Endothelial cell of umbilical vein (primary cell): ENCODE results near the gene HOXB4. TPM values are rescaled to one million over a fixed set of nuclear protein-coding genes. Genes with fewer than 3 reads are reported as not detected.
A peak's percentile ranks its signal among the peaks of the same experiment; 100 is the strongest.

Experiments
- BruUV-seq: library from RNA; stranded (reverse); fragments of 400-500 nt; replicated peaks from 2 replicates; lab custom pipeline; 2021; lab: Mats Ljungman, UMichigan
- CTCF ChIA-PET: fragments of 300-600, 350-600 bp; sonication (Branson Sonifier 250); formaldehyde crosslinking; loops from one replicate; lab custom pipeline; 2021; ENCODE audit warnings: antibody characterized with exemption, inconsistent platforms; lab: Charles Lee
- POLR2A ChIA-PET: fragments of 300-600, 350-600 bp; sonication (Branson Sonifier 250); formaldehyde crosslinking; loops from one replicate; lab custom pipeline; 2021; ENCODE audit warnings: antibody characterized with exemption, inconsistent platforms; lab: Charles Lee
- DNase-seq: peaks from one replicate; pipeline ENCODE4 v3.0.0-alpha.2; 2011; ENCODE audit warnings: low read depth, low spot score
- FAIRE-seq: peaks from 2 replicates; lab custom pipeline; 2011; peaks lifted over from hg19 to GRCh38; lab: Jason Lieb, UNC
- H2AFZ ChIP-seq: 2 replicates; pipeline ENCODE4 v1.6.0; 2012; ENCODE audit warnings: low read depth, low read length, control low read depth, inconsistent platforms
- H3K27ac ChIP-seq: 2 replicates; pipeline ENCODE4 v1.5.1; 2011; ENCODE audit warnings: low read depth, mild to moderate bottlenecking, control low read depth, low read length, moderate library complexity; ENCODE audit not compliant: insufficient read depth
- H3K27me3 ChIP-seq, 2 experiments: 2 replicates each; pipeline versions ENCODE4 v1.6.0 to v1.6.1; 2011; ENCODE audit warnings: low read length in 2 of 2, mixed read lengths in 1 of 2; ENCODE audit not compliant: control insufficient read depth in 2 of 2, insufficient read depth in 2 of 2
- H3K36me3 ChIP-seq, 2 experiments: 2 replicates in 1 of 2; 3 replicates in 1 of 2; pipeline ENCODE4 v1.5.1; 2011; ENCODE audit warnings: low read length in 2 of 2, mild to moderate bottlenecking in 1 of 2, moderate library complexity in 1 of 2; ENCODE audit not compliant: control insufficient read depth in 2 of 2, insufficient read depth in 2 of 2; ENCODE audit errors: extremely low read depth in 1 of 2
- H3K4me1 ChIP-seq: 3 replicates; pipeline ENCODE4 v1.5.1; 2011; ENCODE audit warnings: mild to moderate bottlenecking, low read length; ENCODE audit not compliant: control insufficient read depth, insufficient read depth; ENCODE audit errors: extremely low read depth
- H3K4me2 ChIP-seq: 2 replicates; pipeline ENCODE4 v1.6.1; 2011; ENCODE audit warnings: low read length, control low read depth, mixed read lengths; ENCODE audit not compliant: insufficient read depth
- H3K4me3 ChIP-seq, 3 experiments: fragments of 200-600 bp in 1 of 3; sonication (generic), shearing (Covaris generic) in 1 of 3; replicated peaks in 1 of 3; 2 replicates each; pipeline ENCODE4 v1.5.1; 2011 to 2016; ENCODE audit warnings: control low read depth in 3 of 3, low read length in 3 of 3, mild to moderate bottlenecking in 2 of 3, inconsistent platforms in 1 of 3, low read depth in 1 of 3, moderate library complexity in 1 of 3; ENCODE audit not compliant: insufficient read depth in 1 of 3
- H3K79me2 ChIP-seq: 2 replicates; pipeline ENCODE4 v1.6.0; 2012; ENCODE audit warnings: low read length, inconsistent platforms; ENCODE audit not compliant: control insufficient read depth, insufficient read depth
- H3K9ac ChIP-seq: replicated peaks from 2 replicates; pipeline ENCODE3; 2011; ENCODE audit warnings: low read length, control low read depth; ENCODE audit not compliant: insufficient read depth; ENCODE audit errors: extremely low read depth
- H3K9me1 ChIP-seq: replicated peaks from 3 replicates; pipeline ENCODE4 v1.6.0; 2011; ENCODE audit warnings: mild to moderate bottlenecking, low read length; ENCODE audit not compliant: control insufficient read depth, insufficient read depth; ENCODE audit errors: extremely low read depth
- H3K9me3 ChIP-seq: replicated peaks from 2 replicates; pipeline ENCODE4 v1.5.1; 2012; ENCODE audit warnings: low read length, inconsistent platforms; ENCODE audit not compliant: control insufficient read depth, insufficient read depth
- H4K20me1 ChIP-seq: replicated peaks from 2 replicates; pipeline ENCODE3; 2011; ENCODE audit warnings: mild to moderate bottlenecking, low read length; ENCODE audit not compliant: control insufficient read depth, insufficient read depth; ENCODE audit errors: extremely low read depth
- EZH2 ChIP-seq: IDR thresholded peaks from 2 replicates; pipeline ENCODE4 v1.6.1; 2012; ENCODE audit warnings: borderline replicate concordance, low read depth, mild to moderate bottlenecking, moderate library complexity, low read length, inconsistent platforms; ENCODE audit not compliant: severe bottlenecking
- FOS ChIP-seq: IDR thresholded peaks from 2 replicates; pipeline ENCODE4 v1.6.1; 2011; ENCODE audit warnings: mild to moderate bottlenecking, low read length, moderate library complexity, borderline replicate concordance; ENCODE audit not compliant: insufficient read depth
- GATA2 ChIP-seq: IDR thresholded peaks from 2 replicates; pipeline ENCODE4 v1.7.0; 2011; ENCODE audit warnings: low read depth, mild to moderate bottlenecking, moderate library complexity, mixed read lengths, low read length; ENCODE audit not compliant: insufficient read length, insufficient read depth
- dilution Hi-C: fragments of 300-500 bp; cut with MboI; formaldehyde crosslinking; loops from one replicate; pipeline ENCODE4 v1.15.0; 2019; ENCODE audit warnings: low sequenced_read_pairs; ENCODE audit not compliant: extremely low pct_ligation_motif_present
- intact Hi-C: fragments of 100-400 bp; cut with micrococcal nuclease; formaldehyde crosslinking; loops from one replicate; pipeline ENCODE4 v1.10.0; 2022
- polyA plus RNA-seq, 4 experiments: library from polyadenylated mRNA; depleted of rRNA in 3 of 4; stranded (reverse) in 3 of 4; unstranded in 1 of 4; fragments of >200 nt; gene quantifications; 2 replicates each; pipeline versions ENCODE4 v1.2.1 to v1.2.3, GENCODE V29; 2011 to 2012; ENCODE audit warnings: missing spikeins in 1 of 4
- total RNA-seq: library from RNA; stranded (reverse); gene quantifications from 2 replicates; pipeline ENCODE4 v1.2.3, GENCODE V29; 2021

HOXB4 gene
- total and polyA plus RNA-seq, 2 donors (not counting 3 experiments of a cell fraction or from before 2014, with no cell fraction given): 4.6 to 13.1 TPM

GRCh38 chr17:48623583-48623982 lies 45.4 kb upstream of the HOXB4 start:
- H3K27ac ChIP-seq: no peak overlapping the region
- H3K9me1 ChIP-seq: no peaks in the 10 kb centered on the region
- intact Hi-C loops: no loop called here
- DNase-seq: no peak
- no peak overlapping the region for H2AFZ ChIP-seq
- H3K9ac ChIP-seq: no peak overlapping the region
- H3K4me1 ChIP-seq: peaks cover 16% of the 10 kb centered on the region
- dilution Hi-C loops: no loop called here
- no peak overlapping the region for H3K4me3 ChIP-seq
- H3K36me3 ChIP-seq: no peaks in the 10 kb centered on the region
- CTCF ChIA-PET: interaction anchor here (0.5 to 6.3 kb wide), 5 partner anchors 9 to 374 kb away, joined by 3 to 45 read pairs (median 7); partner anchors contain the start of genes HOXB8 and IGF2BP1
- no peaks in the 10 kb centered on the region for H4K20me1 ChIP-seq
- no peaks in the 10 kb centered on the region for H3K9me3 ChIP-seq
- POLR2A ChIA-PET: no interaction called here
- H3K79me2 ChIP-seq: no peaks in the 10 kb centered on the region
- no peak for FAIRE-seq
- H3K4me2 ChIP-seq: no peak overlapping the region
- no TSS peak for BruUV-seq
- H3K27me3 ChIP-seq: peaks cover 66 to 90% of the 10 kb centered on the region in 2 experiments
- TF ChIP-seq EZH2: peak; percentile 18
- no peak for TF ChIP-seq GATA2

- Histone ChIP-seq H3K9ac (no peak overlapping the region), H4K20me1 (no peaks in the 10 kb centered on the region), H3K27me3 (peaks cover 65 to 88% of the 10 kb centered on the region in 2 experiments), H3K9me1 (no peaks in the 10 kb centered on the region), H3K4me1 (peaks cover 22% of the 10 kb centered on the region), H3K36me3 (no peaks in the 10 kb centered on the region), H3K4me2 (no peak overlapping the region), H2AFZ (no peak overlapping the region), H3K9me3 (no peaks in the 10 kb centered on the region), H3K4me3 (no peak overlapping the region), H3K27ac (no peak overlapping the region), H3K79me2 (no peaks in the 10 kb centered on the region)
- TF ChIP-seq EZH2 (no peak), FOS (no peak)
- no peak for FAIRE-seq
- intact Hi-C loops: no loop called here
- dilution Hi-C loops: no loop called here
- ChIA-PET CTCF (interaction anchor here (0.8 to 6.3 kb wide), 8 partner anchors 8 to 548 kb away, joined by 3 to 45 read pairs (median 6); partner anchors contain the start of gene HOXB8), POLR2A (no interaction called here)
- no peak for DNase-seq
- no TSS peak for BruUV-seq
Observed at GRCh38 chr17:48622857-48623256, 44.7 kb upstream of the HOXB4 start.
